H1 (cell line): ENCODE data around the gene BLOC1S3. TPM values are rescaled to one million over a fixed set of nuclear protein-coding genes. Genes with fewer than 3 reads are reported as not detected.

Experiments
- MAFK ChIP-seq: IDR thresholded peaks from 2 replicates; pipeline ENCODE4 v1.6.1; 2012; ENCODE audit warnings: low read depth, mild to moderate bottlenecking, improper control_type of control experiment, low read length
- polyA plus RNA-seq, 7 experiments: library from polyadenylated mRNA; depleted of rRNA in 3 of 7; stranded (reverse) in 5 of 7; unstranded in 2 of 7; fragments of >200 nt in 5 of 7; fragments of 200-250 nt in 2 of 7; gene quantifications; 1 replicate in 5 of 7; 2 replicates in 1 of 7; 4 replicates in 1 of 7; pipeline versions ENCODE4 v1.2.1 to v1.2.3, GENCODE V29; 2011 to 2013; ENCODE audit warnings: missing spikeins in 2 of 7, mixed read lengths in 2 of 7
- total RNA-seq: library from RNA; stranded (reverse); fragmentation: NEBNext Ultra II Directional; extraction: Animal tissue kit (Norgen Biotek cat#: 25700); gene quantifications from 2 replicates; pipeline ENCODE4 v1.2.1, GENCODE V29; 2021

Gene BLOC1S3
- total and polyA plus RNA-seq, 2 of the 8 experiments (the other 6 are each of a cell fraction or from before 2014, with no cell fraction given): 6.0 to 6.1 TPM

GRCh38 chr19:45159210-45159970 lies 19.2 kb upstream of the BLOC1S3 start (continued):
- no peak for TF ChIP-seq MAFK
